ENCODE data around the gene PSMD1.

Gene PSMD1

DNA sequence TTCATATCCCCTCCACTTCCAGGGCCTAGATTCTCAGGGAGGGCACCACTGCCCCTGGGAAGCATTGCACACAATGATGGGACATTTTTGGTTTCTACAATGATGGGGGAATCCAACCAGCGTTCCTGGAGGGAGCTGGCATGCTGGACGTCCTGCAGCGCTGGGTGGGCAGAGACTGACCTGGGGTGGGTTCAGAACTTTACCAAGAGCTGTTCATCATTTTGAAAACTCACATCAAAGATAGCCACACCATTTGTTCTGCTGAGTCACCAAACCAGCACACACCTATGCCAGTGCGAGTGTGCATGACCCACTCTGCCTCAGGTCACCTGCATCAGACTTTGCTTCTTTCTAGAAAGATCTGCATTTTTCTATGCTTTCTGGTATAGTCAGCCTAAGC lies 127.7 kb downstream of the PSMD1 start:
- TF ChIP-seq CTCF (IDR thresholded peaks at IDR 0.05; ENCODE audit: low read depth, low read length): no peak
- DNase-seq (ENCODE audit: extremely low read depth, low read depth): no peak

DNA sequence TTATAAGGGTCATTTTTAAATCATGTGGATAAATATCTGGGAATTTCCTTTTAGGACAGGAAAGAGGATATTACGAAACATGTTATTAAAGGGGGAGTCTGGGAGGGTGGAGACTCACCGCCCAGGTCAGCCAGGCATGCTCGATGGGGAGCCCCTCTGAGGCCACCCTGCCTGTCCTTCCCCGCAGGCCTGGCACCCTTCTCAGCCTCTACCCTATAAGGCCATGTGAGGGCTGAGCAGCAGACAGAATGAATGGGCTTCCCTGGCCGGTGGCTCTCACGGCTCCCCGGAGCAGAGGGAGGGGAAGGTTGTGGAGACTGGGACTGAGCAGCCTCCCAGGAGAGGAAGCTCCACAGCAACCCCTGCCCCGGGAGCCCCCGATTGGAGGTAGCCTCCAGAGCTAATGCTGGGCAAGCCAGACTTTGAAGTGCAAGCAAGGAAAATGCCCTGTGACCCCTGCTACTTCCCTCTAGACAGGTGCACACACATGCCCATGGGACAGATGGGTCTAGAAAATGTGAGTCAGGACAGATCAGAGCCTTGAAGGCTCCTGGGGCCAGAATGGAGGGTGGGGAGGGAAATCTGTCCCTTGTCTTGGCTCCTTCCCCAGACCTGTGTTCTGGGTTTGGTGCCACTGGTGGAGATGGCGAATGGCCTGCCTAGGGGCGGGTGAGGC lies 128.5 kb downstream of the PSMD1 start:
- TF ChIP-seq CTCF (IDR thresholded peaks at IDR 0.05; ENCODE audit: low read depth, low read length): no peak
- no peak for DNase-seq (ENCODE audit: extremely low read depth, low read depth)

GRCh38 chr2:231185886-231186285 lies 129.2 kb downstream of the PSMD1 start:
- no peak for TF ChIP-seq CTCF (IDR thresholded peaks at IDR 0.05; ENCODE audit: low read depth, low read length)
- DNase-seq (ENCODE audit: extremely low read depth, low read depth): no peak

DNA sequence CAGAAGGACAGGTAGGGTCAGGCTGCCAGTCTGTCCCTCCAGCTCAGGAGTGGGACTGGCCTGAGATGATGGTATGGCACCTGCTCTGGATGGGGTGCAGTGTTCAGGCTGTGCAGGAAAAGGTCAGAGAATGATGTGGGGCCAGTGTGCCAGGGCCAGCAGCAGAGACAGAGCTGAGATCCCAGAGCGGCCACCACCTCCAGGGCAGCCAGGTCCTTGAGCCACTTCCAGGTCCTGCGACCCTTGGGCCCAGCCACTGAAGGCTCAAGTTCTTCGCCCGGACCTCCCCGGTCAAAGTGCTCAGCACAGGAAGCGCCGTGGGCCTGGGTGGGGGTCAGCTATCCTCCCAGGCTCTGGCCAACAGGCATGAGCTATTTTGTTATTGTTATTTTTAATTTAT lies 129.7 kb downstream of the PSMD1 start:
- TF ChIP-seq CTCF (IDR thresholded peaks at IDR 0.05; ENCODE audit: low read depth, low read length): no peak
- DNase-seq (ENCODE audit: extremely low read depth, low read depth): no peak

DNA sequence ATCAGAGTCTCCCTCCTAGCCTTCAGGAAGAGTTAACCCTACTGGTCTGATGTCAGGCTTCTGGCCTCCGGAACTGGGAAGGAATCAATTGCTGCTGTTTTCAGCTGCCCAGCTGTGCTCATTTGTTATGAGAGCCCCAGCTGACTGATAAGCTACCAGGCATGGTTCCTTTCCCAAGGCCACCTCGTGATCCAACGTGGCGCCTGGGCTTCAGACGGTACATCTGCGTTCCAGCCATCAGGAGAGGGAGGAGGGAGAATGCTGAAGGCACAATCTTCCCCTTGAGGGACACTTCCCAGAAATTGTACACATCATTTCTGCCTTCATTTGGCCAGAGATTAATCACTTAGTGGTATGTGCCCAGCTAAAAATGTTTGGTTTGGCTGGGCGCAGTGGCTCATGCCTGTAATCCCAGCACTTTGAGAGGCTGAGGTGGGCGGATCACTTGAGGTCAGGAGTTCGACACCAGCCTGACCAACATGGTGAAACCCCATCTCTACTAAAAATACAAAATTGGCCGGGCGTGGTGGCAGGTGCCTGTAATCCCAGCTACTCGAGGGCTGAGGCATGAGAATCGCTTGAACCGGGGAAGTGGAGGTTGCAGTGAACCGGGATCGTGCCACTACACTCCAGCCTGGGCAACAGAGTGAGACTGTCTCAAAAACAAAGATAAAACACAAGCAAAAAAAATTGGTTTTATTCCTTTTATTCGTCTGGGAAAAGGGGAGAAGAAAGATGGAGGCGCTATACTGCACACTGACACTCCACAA lies 131.3 kb downstream of the PSMD1 start:
- no peak for DNase-seq (ENCODE audit: extremely low read depth, low read depth)
- TF ChIP-seq CTCF (IDR thresholded peaks at IDR 0.05; ENCODE audit: low read depth, low read length): no peak

GRCh38 chr2:231188506-231189170 lies 132.0 kb downstream of the PSMD1 start:
- no peak for DNase-seq (ENCODE audit: extremely low read depth, low read depth)
- no peak for TF ChIP-seq CTCF (IDR thresholded peaks at IDR 0.05; ENCODE audit: low read depth, low read length)

DNA sequence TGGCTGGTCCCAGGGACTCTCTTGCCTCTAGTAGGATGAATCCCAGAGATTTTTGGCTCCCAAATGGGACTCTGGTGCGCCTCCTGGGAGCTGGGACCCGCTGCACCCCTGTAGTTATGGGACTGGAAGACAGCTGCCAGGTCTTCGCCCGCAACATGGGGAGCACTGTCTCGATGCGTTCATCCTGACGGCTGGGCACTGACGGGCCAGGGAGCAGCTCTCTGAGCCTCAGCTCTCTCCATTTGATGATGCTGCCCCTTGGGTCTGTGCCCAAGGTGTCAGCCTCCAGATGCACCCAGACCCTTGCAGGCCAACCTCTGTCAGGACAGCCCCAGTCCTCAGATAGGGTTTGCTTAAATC lies 132.5 kb downstream of the PSMD1 start:
- no peak for DNase-seq (ENCODE audit: extremely low read depth, low read depth)
- TF ChIP-seq CTCF (IDR thresholded peaks at IDR 0.05; ENCODE audit: low read depth, low read length): no peak

Data from AG09319 (cell line).